PC-3 (cell line): ENCODE results near the gene LGALS7. TPM values are rescaled to one million over a fixed set of nuclear protein-coding genes. Genes with fewer than 3 reads are reported as not detected.

Source experiments
- ATAC-seq: fragments of 200-7000 bp; cut with Tn5 transposase; 2 replicates; pipeline ENCODE4 v1.9.1; 2020; ENCODE audit warnings: mild to moderate bottlenecking, moderate library complexity
- BruUV-seq: library from RNA; stranded (reverse); fragments of 400-500 nt; replicated peaks from 2 replicates; lab custom pipeline; 2021; lab: Mats Ljungman, UMichigan
- CTCF ChIA-PET: fragments of 300-600 bp; sonication (Branson Sonifier 250); formaldehyde crosslinking; loops from one replicate; lab custom pipeline; 2022; ENCODE audit warnings: antibody characterized with exemption; lab: Charles Lee
- POLR2A ChIA-PET: fragments of 300-600 bp; sonication (Branson Sonifier 250); formaldehyde crosslinking; loops from one replicate; lab custom pipeline; 2022; ENCODE audit warnings: antibody characterized with exemption; ENCODE audit not compliant: unreplicated experiment; lab: Charles Lee
- DNase-seq: peaks from one replicate; pipeline ENCODE4 v3.0.0-alpha.2; 2015
- H2AFZ ChIP-seq: fragments of 300-600 bp; sonication (generic); 2 replicates; pipeline ENCODE4 v1.6.0; 2016; ENCODE audit warnings: antibody characterized with exemption, low read length
- H3F3A ChIP-seq: fragments of 300-600 bp; sonication (generic); one replicate; pipeline ENCODE4 v1.6.0; 2017; ENCODE audit warnings: antibody characterized with exemption, low read length, control low read depth, mild to moderate bottlenecking; ENCODE audit not compliant: unreplicated experiment
- H3K27ac ChIP-seq: fragments of 300-600 bp; sonication (generic); 2 replicates; pipeline ENCODE4 v1.5.1; 2016; ENCODE audit warnings: mild to moderate bottlenecking, low read length
- H3K27me3 ChIP-seq: fragments of 300-600 bp; sonication (generic); 2 replicates; pipeline ENCODE4 v1.6.1; 2016; ENCODE audit warnings: low read length, mixed read lengths
- H3K36me3 ChIP-seq: fragments of 300-600 bp; sonication (generic); 2 replicates; pipeline ENCODE4 v1.6.1; 2016; ENCODE audit warnings: low read depth, mixed run types, low read length, mixed read lengths
- H3K4me1 ChIP-seq: fragments of 300-600 bp; sonication (generic); 2 replicates; pipeline ENCODE4 v1.5.1; 2016; ENCODE audit warnings: low read length; ENCODE audit not compliant: insufficient read depth
- H3K4me2 ChIP-seq: fragments of 300-600 bp; sonication (generic); 2 replicates; pipeline ENCODE4 v1.6.0; 2016; ENCODE audit warnings: low read length
- H3K4me3 ChIP-seq: fragments of 300-600 bp; sonication (generic); 2 replicates; pipeline ENCODE4 v1.5.1; 2016; ENCODE audit warnings: mild to moderate bottlenecking, low read length, mixed read lengths
- H3K79me2 ChIP-seq: fragments of 300-600 bp; sonication (generic); 2 replicates; pipeline ENCODE4 v1.6.1; 2017; ENCODE audit warnings: low read length, mixed read lengths
- H3K9ac ChIP-seq: fragments of 300-600 bp; sonication (generic); 2 replicates; pipeline ENCODE4 v1.6.0; 2016; ENCODE audit warnings: mild to moderate bottlenecking, low read length
- H3K9me2 ChIP-seq: fragments of 300-600 bp; sonication (generic); replicated peaks from 2 replicates; pipeline ENCODE4 v1.6.1; 2016; ENCODE audit warnings: mixed run types, low read length, mixed read lengths
- H3K9me3 ChIP-seq: fragments of 300-600 bp; sonication (generic); 2 replicates; pipeline ENCODE4 v1.6.1; 2016; ENCODE audit warnings: low read length, mixed read lengths
- H4K20me1 ChIP-seq: fragments of 300-600 bp; sonication (generic); 2 replicates; pipeline ENCODE4 v1.6.1; 2016; ENCODE audit warnings: low read length, mixed read lengths
- EZH2 ChIP-seq: fragments of 300-600 bp; sonication (generic); IDR thresholded peaks from one replicate; pipeline ENCODE4 v1.6.1; 2017; ENCODE audit warnings: antibody characterized with exemption, mild to moderate bottlenecking, low read length; ENCODE audit not compliant: unreplicated experiment
- EZH2phosphoT487 ChIP-seq: fragments of 300-600 bp; sonication (generic); IDR thresholded peaks from 2 replicates; pipeline ENCODE4 v1.6.1; 2018; ENCODE audit warnings: mild to moderate bottlenecking, antibody characterized with exemption, low read length, borderline replicate concordance
- intact Hi-C: fragments of 100-400 bp; cut with micrococcal nuclease; formaldehyde crosslinking; loops from 2 replicates; pipeline ENCODE4 v1.9.0; 2023
- total RNA-seq: library from RNA; depleted of rRNA; stranded (reverse); fragments of >200 nt; gene quantifications from 2 replicates; pipeline ENCODE4 v1.2.3, GENCODE V29; 2014
- TF ChIP-seq, protein P1 (sequence below): fragments of 300-600 bp; sonication (generic); conservative IDR thresholded peaks from 2 replicates; pipeline ENCODE4 v1.5.1; 2017; ENCODE audit warnings: antibody characterized with exemption, low read depth, mild to moderate bottlenecking, low read length

Gene LGALS7
- total RNA-seq, 1 experiment from 2014 or later: not detected

DNA sequence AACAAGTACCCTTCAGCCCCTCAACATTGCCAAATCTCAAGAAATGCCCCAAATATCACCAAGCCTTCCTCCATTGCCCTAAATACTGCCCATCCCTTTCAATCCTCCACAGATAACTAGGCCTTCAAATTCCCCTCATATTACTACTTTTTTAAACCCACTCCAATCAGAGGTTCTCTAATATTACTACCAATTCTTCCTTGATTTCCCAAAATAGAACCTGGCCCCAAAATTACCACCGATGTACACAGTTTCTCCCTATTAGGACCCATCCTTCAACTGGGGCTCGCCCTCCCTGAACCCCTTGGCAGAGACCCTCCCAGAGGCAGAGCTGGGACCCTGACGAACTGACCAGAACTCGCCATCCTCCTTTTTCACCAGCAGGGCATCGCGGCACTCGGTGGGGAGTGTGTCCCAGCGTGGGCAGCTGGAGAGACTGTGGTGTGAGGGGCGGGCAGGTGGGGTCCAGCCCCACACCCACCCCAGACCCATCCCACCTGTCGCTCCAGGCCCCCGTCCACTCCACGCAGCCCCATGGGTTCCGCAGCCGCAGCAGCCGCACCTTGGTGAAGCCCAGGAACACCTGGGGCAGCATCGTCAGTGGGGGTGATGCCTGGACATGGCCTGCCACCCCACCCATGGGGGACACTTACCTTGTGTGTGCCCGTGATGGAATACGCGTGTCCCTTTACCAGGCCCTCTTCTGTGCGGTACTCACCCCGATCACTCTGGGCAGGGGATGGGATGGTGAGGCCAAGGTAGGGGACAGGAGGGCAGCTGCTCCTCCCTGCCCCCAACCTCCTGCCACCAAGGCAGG lies 35.2 kb downstream of the LGALS7 start:
- no peak overlapping the region for H3K4me3 ChIP-seq
- H3F3A ChIP-seq: peaks cover 6% of the 10 kb centered on the region
- intact Hi-C loops: loop anchor here (5.0 kb wide), 1 partner anchor 59 kb away; no protein-coding TSS in a partner anchor
- no peaks in the 10 kb centered on the region for H3K79me2 ChIP-seq
- no TSS peak for BruUV-seq
- ChIA-PET POLR2A (no interaction called here), CTCF (no interaction called here)
- no peaks in the 10 kb centered on the region for H3K36me3 ChIP-seq
- DNase-seq (no peak), ATAC-seq (no peak)
- no peak overlapping the region for H3K4me2 ChIP-seq
- TF ChIP-seq EZH2phosphoT487: no peak
- TF ChIP-seq, protein P1, sequence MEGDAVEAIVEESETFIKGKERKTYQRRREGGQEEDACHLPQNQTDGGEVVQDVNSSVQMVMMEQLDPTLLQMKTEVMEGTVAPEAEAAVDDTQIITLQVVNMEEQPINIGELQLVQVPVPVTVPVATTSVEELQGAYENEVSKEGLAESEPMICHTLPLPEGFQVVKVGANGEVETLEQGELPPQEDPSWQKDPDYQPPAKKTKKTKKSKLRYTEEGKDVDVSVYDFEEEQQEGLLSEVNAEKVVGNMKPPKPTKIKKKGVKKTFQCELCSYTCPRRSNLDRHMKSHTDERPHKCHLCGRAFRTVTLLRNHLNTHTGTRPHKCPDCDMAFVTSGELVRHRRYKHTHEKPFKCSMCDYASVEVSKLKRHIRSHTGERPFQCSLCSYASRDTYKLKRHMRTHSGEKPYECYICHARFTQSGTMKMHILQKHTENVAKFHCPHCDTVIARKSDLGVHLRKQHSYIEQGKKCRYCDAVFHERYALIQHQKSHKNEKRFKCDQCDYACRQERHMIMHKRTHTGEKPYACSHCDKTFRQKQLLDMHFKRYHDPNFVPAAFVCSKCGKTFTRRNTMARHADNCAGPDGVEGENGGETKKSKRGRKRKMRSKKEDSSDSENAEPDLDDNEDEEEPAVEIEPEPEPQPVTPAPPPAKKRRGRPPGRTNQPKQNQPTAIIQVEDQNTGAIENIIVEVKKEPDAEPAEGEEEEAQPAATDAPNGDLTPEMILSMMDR: no peak
- no peak for TF ChIP-seq EZH2
- H4K20me1 ChIP-seq: no peaks in the 10 kb centered on the region
- H2AFZ ChIP-seq: no peak overlapping the region
- H3K9ac ChIP-seq: no peak overlapping the region
- no peaks in the 10 kb centered on the region for H3K27me3 ChIP-seq
- H3K9me2 ChIP-seq: no peaks in the 10 kb centered on the region
- peaks cover 16% of the 10 kb centered on the region for H3K4me1 ChIP-seq
- no peak overlapping the region for H3K27ac ChIP-seq
- no peaks in the 10 kb centered on the region for H3K9me3 ChIP-seq

DNA sequence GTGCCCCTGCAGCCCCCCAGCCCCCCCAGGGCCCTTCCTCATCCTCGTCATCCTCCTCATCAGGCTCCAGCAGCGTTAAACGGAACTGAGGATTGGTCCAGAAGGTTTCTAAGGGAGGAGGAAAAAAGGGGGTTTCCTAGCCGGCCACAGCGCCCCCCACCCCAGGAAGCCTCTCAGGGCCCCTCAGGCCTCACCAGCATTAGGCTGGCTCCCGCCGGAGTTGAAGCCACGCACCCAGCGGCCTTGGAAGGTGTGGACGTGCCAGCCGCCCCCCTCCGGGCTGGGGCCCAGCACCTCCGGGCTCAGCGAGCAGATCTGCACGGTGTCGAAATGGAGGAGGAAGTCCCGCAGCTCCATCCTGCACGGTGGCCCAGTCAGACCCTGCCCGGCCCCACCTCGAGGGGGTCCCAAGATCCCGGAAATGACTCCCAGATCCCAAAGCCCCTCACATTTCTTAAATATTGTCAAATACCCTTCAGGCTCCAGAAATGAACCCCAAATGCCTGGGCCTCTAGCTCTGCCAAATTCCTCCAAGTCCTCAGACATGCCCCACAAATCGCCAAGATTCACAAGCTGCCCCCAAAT lies 35.9 kb downstream of the LGALS7 start:
- H3K9ac ChIP-seq: no peak overlapping the region
- no peaks in the 10 kb centered on the region for H3K27me3 ChIP-seq
- H3K9me2 ChIP-seq: no peaks in the 10 kb centered on the region
- H3F3A ChIP-seq: peaks cover 6% of the 10 kb centered on the region
- no TSS peak for BruUV-seq
- DNase-seq: no peak
- no peak overlapping the region for H3K27ac ChIP-seq
- intact Hi-C loops: loop anchor here (5.0 kb wide), 1 partner anchor 60 kb away; no protein-coding TSS in a partner anchor
- ChIA-PET CTCF (no interaction called here), POLR2A (no interaction called here)
- no peaks in the 10 kb centered on the region for H4K20me1 ChIP-seq
- no peak overlapping the region for H2AFZ ChIP-seq
- TF ChIP-seq EZH2 (no peak), EZH2phosphoT487 (no peak)
- TF ChIP-seq, protein P1: no peak
- no peak overlapping the region for H3K4me2 ChIP-seq
- H3K9me3 ChIP-seq: no peaks in the 10 kb centered on the region
- H3K79me2 ChIP-seq: no peaks in the 10 kb centered on the region
- no peak overlapping the region for H3K4me3 ChIP-seq
- peaks cover 16% of the 10 kb centered on the region for H3K4me1 ChIP-seq
- ATAC-seq: no peak
- H3K36me3 ChIP-seq: no peaks in the 10 kb centered on the region
